MM.1S (cell line): Measurements from ENCODE around the gene GARIN5A.

Experiments used
- CTCF ChIP-seq: fragments of 300-600 bp; sonication (generic); IDR thresholded peaks from 2 replicates; pipeline ENCODE4 v1.5.1; 2016; ENCODE audit warnings: antibody characterized with exemption, low read length, mixed read lengths
- EZH2 ChIP-seq: fragments of 300-600 bp; sonication (generic); optimal IDR thresholded peaks from 2 replicates; pipeline ENCODE3; 2017; ENCODE audit warnings: low read depth, mild to moderate bottlenecking, antibody characterized with exemption, low read length, mixed read lengths
- EZH2phosphoT487 ChIP-seq: fragments of 300-600 bp; sonication (generic); IDR thresholded peaks from 2 replicates; pipeline ENCODE4 v1.6.1; 2018; ENCODE audit warnings: antibody characterized with exemption, low read length

GRCh38 chr19:50518091-50519005 lies 41.7 kb upstream of the GARIN5A start:
- TF ChIP-seq CTCF (peak; percentile 42), EZH2 (no peak), EZH2phosphoT487 (no peak)
